ENCODE data around the gene MARCHF6. TPM values are rescaled to one million over a fixed set of nuclear protein-coding genes. Genes with fewer than 3 reads are reported as not detected.

MARCHF6 gene
- total and polyA plus RNA-seq, 9 of the 15 experiments (the other 6 are each of a cell fraction or from before 2014, with no cell fraction given) = 74.1 to 456 (median 116) TPM

DNA sequence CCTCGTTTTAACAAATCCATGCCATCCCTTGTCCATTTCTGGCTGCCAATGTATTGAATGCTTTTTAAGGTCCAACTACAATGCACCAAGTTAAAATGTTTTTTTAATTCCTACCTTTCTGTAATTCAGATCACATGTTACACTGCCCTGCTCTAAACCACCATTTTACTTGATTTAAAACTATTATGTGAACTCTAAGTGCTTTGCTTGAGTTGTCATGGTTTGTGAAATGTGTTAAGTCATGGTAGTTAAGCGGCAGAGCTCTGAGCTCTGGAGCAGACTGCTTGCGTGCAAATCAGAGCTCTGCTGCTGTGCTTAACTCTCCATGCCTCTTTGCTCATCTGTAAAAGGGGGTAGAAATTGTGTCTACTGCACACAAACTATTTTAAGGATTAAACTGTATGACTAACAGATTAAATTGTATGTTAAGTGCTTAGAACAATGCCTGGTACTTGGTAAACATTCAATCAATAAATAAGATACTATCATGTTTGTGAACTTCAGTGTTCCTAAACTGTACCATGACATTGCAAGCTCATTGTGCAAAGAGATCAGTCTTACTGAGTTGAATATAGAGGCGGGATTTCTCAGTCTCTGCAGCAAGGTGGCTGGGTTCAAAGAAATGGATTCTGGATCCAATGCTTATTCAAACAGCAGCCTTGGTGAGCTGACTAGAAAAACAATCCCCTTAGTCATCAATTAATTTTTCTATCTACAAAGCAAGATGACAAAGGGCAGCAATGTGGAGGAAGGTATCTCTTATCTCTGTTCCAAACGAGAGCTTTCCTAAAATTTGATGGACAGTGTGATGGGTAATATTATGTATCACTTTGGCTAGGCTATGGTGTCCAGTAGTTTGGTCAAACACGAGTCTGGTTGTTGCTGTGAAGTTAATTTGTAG, 29.7 kb upstream of the MARCHF6 start (continued):
- no peak for TF ChIP-seq PCBP1 (IDR thresholded peaks at IDR 0.05; ENCODE audit: low read depth, low read length, poor library complexity, severe bottlenecking)
- no peak for TF ChIP-seq ZNF311 (CRISPR knock-in tag; IDR thresholded peaks at IDR 0.05)
- TF ChIP-seq ATF7 (IDR thresholded peaks at IDR 0.05) = 0 out of 2 replicates have a peak, but pooled peaks have one; percentile 20
- no peak for TF ChIP-seq ZNF639 (CRISPR knock-in tag; conservative IDR thresholded peaks at IDR 0.05 in 1 of 2, IDR thresholded peaks at IDR 0.05 in 1 of 2)
- TF ChIP-seq CSDE1 (IDR thresholded peaks at IDR 0.05) = 0 out of 4 replicates have a peak, but pooled peaks of 1 of the 2 experiments have one; percentile 38
- TF ChIP-seq, protein P1, sequence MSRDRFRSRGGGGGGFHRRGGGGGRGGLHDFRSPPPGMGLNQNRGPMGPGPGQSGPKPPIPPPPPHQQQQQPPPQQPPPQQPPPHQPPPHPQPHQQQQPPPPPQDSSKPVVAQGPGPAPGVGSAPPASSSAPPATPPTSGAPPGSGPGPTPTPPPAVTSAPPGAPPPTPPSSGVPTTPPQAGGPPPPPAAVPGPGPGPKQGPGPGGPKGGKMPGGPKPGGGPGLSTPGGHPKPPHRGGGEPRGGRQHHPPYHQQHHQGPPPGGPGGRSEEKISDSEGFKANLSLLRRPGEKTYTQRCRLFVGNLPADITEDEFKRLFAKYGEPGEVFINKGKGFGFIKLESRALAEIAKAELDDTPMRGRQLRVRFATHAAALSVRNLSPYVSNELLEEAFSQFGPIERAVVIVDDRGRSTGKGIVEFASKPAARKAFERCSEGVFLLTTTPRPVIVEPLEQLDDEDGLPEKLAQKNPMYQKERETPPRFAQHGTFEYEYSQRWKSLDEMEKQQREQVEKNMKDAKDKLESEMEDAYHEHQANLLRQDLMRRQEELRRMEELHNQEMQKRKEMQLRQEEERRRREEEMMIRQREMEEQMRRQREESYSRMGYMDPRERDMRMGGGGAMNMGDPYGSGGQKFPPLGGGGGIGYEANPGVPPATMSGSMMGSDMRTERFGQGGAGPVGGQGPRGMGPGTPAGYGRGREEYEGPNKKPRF (IDR thresholded peaks at IDR 0.05; ENCODE audit: low read depth, low read length) = no peak
- TF ChIP-seq NRF1 (conservative IDR thresholded peaks at IDR 0.05 in 1 of 2, IDR thresholded peaks at IDR 0.05 in 1 of 2) = peak in 1 of 2 experiments; percentile 47; a peak in 2 of 4 replicates
- TF ChIP-seq CBFA2T3 (IDR thresholded peaks at IDR 0.05) = peak; percentile 23; the same call in 1 of the 2 replicates
- TF ChIP-seq, protein P2, sequence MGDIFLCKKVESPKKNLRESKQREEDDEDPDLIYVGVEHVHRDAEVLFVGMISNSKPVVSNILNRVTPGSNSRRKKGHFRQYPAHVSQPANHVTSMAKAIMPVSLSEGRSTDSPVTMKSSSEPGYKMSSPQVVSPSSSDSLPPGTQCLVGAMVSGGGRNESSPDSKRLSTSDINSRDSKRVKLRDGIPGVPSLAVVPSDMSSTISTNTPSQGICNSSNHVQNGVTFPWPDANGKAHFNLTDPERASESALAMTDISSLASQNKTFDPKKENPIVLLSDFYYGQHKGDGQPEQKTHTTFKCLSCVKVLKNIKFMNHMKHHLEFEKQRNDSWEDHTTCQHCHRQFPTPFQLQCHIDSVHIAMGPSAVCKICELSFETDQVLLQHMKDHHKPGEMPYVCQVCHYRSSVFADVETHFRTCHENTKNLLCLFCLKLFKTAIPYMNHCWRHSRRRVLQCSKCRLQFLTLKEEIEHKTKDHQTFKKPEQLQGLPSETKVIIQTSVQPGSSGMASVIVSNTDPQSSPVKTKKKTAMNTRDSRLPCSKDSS (IDR thresholded peaks at IDR 0.05; ENCODE audit: low read depth, partially characterized antibody) = no peak
- TF ChIP-seq MAFF (IDR thresholded peaks at IDR 0.05; ENCODE audit: low read length) = peak; percentile 69
- TF ChIP-seq HDAC2 (IDR thresholded peaks at IDR 0.05) = peak; percentile 88
- TF ChIP-seq RCOR1 (IDR thresholded peaks at IDR 0.05; ENCODE audit: borderline replicate concordance in 1 of 2, low read depth in 2 of 2, low read length in 2 of 2) = peak; percentile 14 to 87; a peak in 1 of 4 replicates
- TF ChIP-seq NFE2 (IDR thresholded peaks at IDR 0.05; ENCODE audit: low read depth) = peak; percentile 89
- no peak for TF ChIP-seq RFX7 (CRISPR knock-in tag; IDR thresholded peaks at IDR 0.05)
- no peak for TF ChIP-seq CHD4 (IDR thresholded peaks at IDR 0.05; ENCODE audit: insufficient read depth, insufficient replicate concordance, low read depth, low read length, poor library complexity, severe bottlenecking)
- TF ChIP-seq ESRRB (CRISPR knock-in tag; IDR thresholded peaks at IDR 0.05; ENCODE audit: borderline replicate concordance) = no peak
- peak; percentile 78; the same call in 1 of the 2 replicates for TF ChIP-seq BACH1 (tag; IDR thresholded peaks at IDR 0.05)
